Esophagus muscularis mucosa (tissue), 4 donors: ENCODE results near the gene MB21D2. TPM values are rescaled to one million over a fixed set of nuclear protein-coding genes. Genes with fewer than 3 reads are reported as not detected.
A peak's percentile ranks its signal among the peaks of the same experiment; 100 is the strongest.

Source experiments
- DNase-seq: peaks from one replicate; pipeline ENCODE4 v3.0.0-alpha.2; 2017; ENCODE audit errors: extremely low spot score
- H3K27ac ChIP-seq, 4 donors: fragments of 200-600 bp; sonication (generic); replicated peaks in 1 of 4; 1 replicate in 3 of 4; 2 replicates in 1 of 4; pipeline ENCODE4 v1.5.1; 2016 to 2019; ENCODE audit warnings: mild to moderate bottlenecking in 1 of 4
- H3K27me3 ChIP-seq, 4 donors: fragments of 200-600 bp; sonication (generic); one replicate each; pipeline versions ENCODE4 v1.5.1 to v1.6.0; 2016 to 2019
- H3K36me3 ChIP-seq, 4 donors: fragments of 200-600 bp; sonication (generic); one replicate each; pipeline ENCODE4 v1.5.1; 2016 to 2019
- H3K4me1 ChIP-seq, 4 donors: fragments of 200-600 bp; sonication (generic); one replicate each; pipeline ENCODE4 v1.5.1; 2016 to 2019
- H3K4me3 ChIP-seq, 4 donors: fragments of 200-600 bp; sonication (generic); 1 replicate in 2 of 4; 2 replicates in 2 of 4; pipeline ENCODE4 v1.5.1; 2016 to 2019; ENCODE audit warnings: mild to moderate bottlenecking in 4 of 4, moderate library complexity in 1 of 4
- H3K9me3 ChIP-seq, 4 donors: fragments of 200-600 bp; sonication (generic); 1 replicate in 3 of 4; 2 replicates in 1 of 4; pipeline ENCODE4 v1.5.1; 2016 to 2019
- EP300 ChIP-seq: sonication (generic); formaldehyde crosslinking; IDR thresholded peaks from one replicate; pipeline ENCODE4 v1.6.1; 2017; ENCODE audit warnings: antibody characterized with exemption
- POLR2A ChIP-seq: fragments of 450-650 bp; IDR thresholded peaks from one replicate; pipeline ENCODE4 v1.6.1; 2017; ENCODE audit warnings: antibody characterized with exemption, moderate library complexity, mild to moderate bottlenecking, low read depth
- POLR2AphosphoS5 ChIP-seq, 2 donors: sonication (generic); formaldehyde crosslinking; IDR thresholded peaks; one replicate each; pipeline ENCODE4 v1.6.1; 2017; ENCODE audit warnings: antibody characterized with exemption in 2 of 2
- WGBS: methylation state at CpG from one replicate; pipeline ENCODE4 v1.1.5; 2018; 5-methylcytosine and 5-hydroxymethylcytosine counted together
- intact Hi-C: fragments of 100-400 bp; cut with DNase I; formaldehyde crosslinking; loops from one replicate; pipeline ENCODE4 v1.15.1; 2023
- total RNA-seq, 4 donors: library from RNA; depleted of rRNA; stranded (reverse); fragments of >200 nt; gene quantifications; one replicate each; pipeline versions ENCODE4 v1.1.0 to v1.2.1, GENCODE V29; 2016
- TF ChIP-seq, protein P1 (sequence below), 3 experiments: fragments of 200-600 bp in 2 of 3; fragments of 450-650 bp in 1 of 3; sonication (generic) in 2 of 3; IDR thresholded peaks; one replicate each; pipeline ENCODE4 v1.5.1; 2017 to 2019; ENCODE audit warnings: antibody characterized with exemption in 3 of 3, mild to moderate bottlenecking in 2 of 3, moderate library complexity in 1 of 3

MB21D2 gene
- total RNA-seq, 4 donors from 2014 or later = 5.4 to 11.5 (median 8.2) TPM

GRCh38 chr3:192772240-192772894, 145.3 kb downstream of the MB21D2 start:
- Histone ChIP-seq H3K36me3 (no peaks in the 10 kb centered on the region), H3K4me3 (no peak overlapping the region), H3K27ac (no peak overlapping the region), H3K4me1 (no peaks in the 10 kb centered on the region), H3K27me3 (peaks cover 0 to 6% (median 0%) of the 10 kb centered on the region in 4 donors), H3K9me3 (peaks cover 0 to 18% (median 15%) of the 10 kb centered on the region in 4 donors)
- no peak for TF ChIP-seq POLR2A
- TF ChIP-seq POLR2AphosphoS5 (IDR thresholded peaks at IDR 0.05) = no peak
- TF ChIP-seq, protein P1, sequence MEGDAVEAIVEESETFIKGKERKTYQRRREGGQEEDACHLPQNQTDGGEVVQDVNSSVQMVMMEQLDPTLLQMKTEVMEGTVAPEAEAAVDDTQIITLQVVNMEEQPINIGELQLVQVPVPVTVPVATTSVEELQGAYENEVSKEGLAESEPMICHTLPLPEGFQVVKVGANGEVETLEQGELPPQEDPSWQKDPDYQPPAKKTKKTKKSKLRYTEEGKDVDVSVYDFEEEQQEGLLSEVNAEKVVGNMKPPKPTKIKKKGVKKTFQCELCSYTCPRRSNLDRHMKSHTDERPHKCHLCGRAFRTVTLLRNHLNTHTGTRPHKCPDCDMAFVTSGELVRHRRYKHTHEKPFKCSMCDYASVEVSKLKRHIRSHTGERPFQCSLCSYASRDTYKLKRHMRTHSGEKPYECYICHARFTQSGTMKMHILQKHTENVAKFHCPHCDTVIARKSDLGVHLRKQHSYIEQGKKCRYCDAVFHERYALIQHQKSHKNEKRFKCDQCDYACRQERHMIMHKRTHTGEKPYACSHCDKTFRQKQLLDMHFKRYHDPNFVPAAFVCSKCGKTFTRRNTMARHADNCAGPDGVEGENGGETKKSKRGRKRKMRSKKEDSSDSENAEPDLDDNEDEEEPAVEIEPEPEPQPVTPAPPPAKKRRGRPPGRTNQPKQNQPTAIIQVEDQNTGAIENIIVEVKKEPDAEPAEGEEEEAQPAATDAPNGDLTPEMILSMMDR (IDR thresholded peaks at IDR 0.05) = peak in 1 of 3 experiments; percentile 9
- WGBS = 55% methylated on average over 5 of the region's 5 CpGs
- no peak for DNase-seq
- intact Hi-C loops = no loop called here

GRCh38 chr3:192758654-192759053, 159.0 kb downstream of the MB21D2 start:
- Histone ChIP-seq H3K4me1 (no peaks in the 10 kb centered on the region), H3K36me3 (no peaks in the 10 kb centered on the region), H3K9me3 (no peaks in the 10 kb centered on the region), H3K4me3 (no peak overlapping the region), H3K27ac (no peak overlapping the region), H3K27me3 (no peaks in the 10 kb centered on the region)
- WGBS = 75% methylated on average over 6 of the region's 7 CpGs
- DNase-seq = no peak
- intact Hi-C loops = no loop called here
- TF ChIP-seq EP300 (no peak), POLR2AphosphoS5 (IDR thresholded peaks at IDR 0.05) (no peak), POLR2A (no peak)
- TF ChIP-seq, protein P1 (IDR thresholded peaks at IDR 0.05) = no peak

DNA sequence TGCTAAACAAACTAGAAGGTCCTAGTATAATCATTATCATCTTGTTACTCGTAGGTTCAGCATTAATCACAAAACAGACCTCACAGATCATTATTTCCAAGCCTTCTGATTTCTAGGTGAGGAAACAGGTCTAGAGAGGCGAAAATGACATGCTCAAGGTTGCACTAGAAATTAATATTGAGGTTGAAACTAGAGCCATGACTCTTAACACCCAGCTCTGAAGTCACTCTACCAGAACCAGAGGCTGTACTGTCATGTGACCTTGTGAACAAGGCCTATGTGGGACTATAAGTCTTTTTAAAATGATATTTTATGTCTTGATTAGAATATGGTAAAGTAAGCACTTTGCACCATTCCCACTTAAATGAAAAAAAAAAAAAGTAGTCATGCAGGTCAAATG, 166.5 kb downstream of the MB21D2 start:
- Histone ChIP-seq H3K27ac (no peak overlapping the region), H3K4me3 (no peak overlapping the region), H3K9me3 (no peaks in the 10 kb centered on the region), H3K36me3 (no peaks in the 10 kb centered on the region), H3K27me3 (no peaks in the 10 kb centered on the region), H3K4me1 (no peaks in the 10 kb centered on the region)
- intact Hi-C loops = no loop called here
- 51% methylated on average over 2 of the region's 2 CpGs for WGBS
- no peak for DNase-seq
- TF ChIP-seq EP300 (no peak), POLR2AphosphoS5 (IDR thresholded peaks at IDR 0.05) (no peak), POLR2A (no peak)
- TF ChIP-seq, protein P1 (IDR thresholded peaks at IDR 0.05) = no peak

GRCh38 chr3:192750201-192750600, 167.5 kb downstream of the MB21D2 start:
- H3K27ac ChIP-seq = no peak overlapping the region
- H3K4me3 ChIP-seq = no peak overlapping the region
- no peaks in the 10 kb centered on the region for H3K27me3 ChIP-seq
- no peak for TF ChIP-seq EP300
- TF ChIP-seq, protein P1 (IDR thresholded peaks at IDR 0.05) = no peak
- TF ChIP-seq POLR2A = no peak
- no peak for TF ChIP-seq POLR2AphosphoS5 (IDR thresholded peaks at IDR 0.05)
- no peak for DNase-seq
- no peaks in the 10 kb centered on the region for H3K36me3 ChIP-seq
- intact Hi-C loops = no loop called here
- WGBS = 57% methylated on average over 5 of the region's 5 CpGs
- H3K9me3 ChIP-seq = no peaks in the 10 kb centered on the region
- no peaks in the 10 kb centered on the region for H3K4me1 ChIP-seq

GRCh38 chr3:192747746-192748145, 169.9 kb downstream of the MB21D2 start:
- 52% methylated on average over 3 of the region's 3 CpGs for WGBS
- no peaks in the 10 kb centered on the region for H3K27me3 ChIP-seq
- no peak overlapping the region for H3K27ac ChIP-seq
- DNase-seq = no peak
- no peaks in the 10 kb centered on the region for H3K9me3 ChIP-seq
- H3K4me1 ChIP-seq = no peaks in the 10 kb centered on the region
- TF ChIP-seq POLR2A = no peak
- TF ChIP-seq, protein P1 (IDR thresholded peaks at IDR 0.05) = no peak
- no peak for TF ChIP-seq POLR2AphosphoS5 (IDR thresholded peaks at IDR 0.05)
- no peak for TF ChIP-seq EP300
- no peaks in the 10 kb centered on the region for H3K36me3 ChIP-seq
- no peak overlapping the region for H3K4me3 ChIP-seq
- intact Hi-C loops = no loop called here
